UCSD-AML1 (cell line): Measurements from ENCODE around the gene ZNF432.

Source experiments
- DNase-seq: peaks from one replicate; lab custom pipeline; 2025; ENCODE audit not compliant: unreplicated experiment; lab: John Stamatoyannopoulos, UW

The ZNF432 gene

DNA sequence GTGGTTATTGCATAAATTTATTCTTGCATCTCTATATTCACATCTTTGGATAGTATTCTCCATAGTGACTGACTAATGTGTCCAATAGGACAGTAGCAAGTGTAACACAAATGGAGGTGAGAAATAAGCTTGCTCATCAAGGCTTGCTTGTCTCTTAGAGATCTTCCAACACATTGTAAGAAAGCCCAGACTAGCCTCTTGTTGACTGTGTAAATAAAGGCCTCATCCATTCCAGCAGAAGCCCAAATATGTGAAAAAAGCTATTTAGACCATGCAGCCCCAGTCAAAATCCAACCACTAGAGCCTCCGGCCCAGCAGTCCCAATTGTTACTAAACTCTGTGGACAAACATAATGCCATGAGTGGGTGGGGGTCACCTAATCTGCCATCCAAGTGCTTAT lies 38.0 kb downstream of the ZNF432 start:
- DNase-seq, result no peak

DNA sequence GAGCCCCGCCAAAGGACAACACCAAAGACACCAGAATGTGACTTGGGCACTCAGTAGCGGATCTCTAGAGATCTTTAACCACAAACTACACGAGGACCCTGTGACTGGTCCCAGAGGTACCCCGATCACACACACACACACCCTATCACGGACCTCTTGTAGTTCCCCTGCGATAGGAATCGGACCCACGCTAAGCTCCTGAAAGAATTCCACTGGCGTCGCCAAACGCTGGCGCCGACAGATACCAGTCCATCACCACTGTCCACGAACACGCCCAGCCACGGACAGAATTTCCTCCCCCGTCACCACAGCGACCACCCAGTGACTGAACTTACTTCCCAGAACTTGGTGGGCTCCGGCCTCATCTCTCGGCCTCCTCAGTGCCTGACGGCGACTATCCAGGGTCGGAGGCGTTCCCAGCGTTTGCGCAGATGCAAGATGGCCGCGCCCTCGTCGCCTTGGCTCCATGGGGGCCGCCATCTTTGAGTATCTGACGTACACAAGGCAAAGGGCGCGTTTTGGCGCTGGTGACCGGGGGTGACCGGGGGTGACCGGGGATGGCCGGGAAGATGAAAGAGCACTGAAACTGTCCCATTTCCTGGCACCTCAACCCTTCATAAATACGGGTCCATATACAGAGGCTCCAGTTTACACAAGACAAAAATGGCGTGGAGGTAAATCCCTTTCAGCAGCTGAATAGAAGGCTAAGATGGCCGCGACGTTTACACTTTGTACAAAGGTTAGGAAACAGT lies 40.7 kb downstream of the ZNF432 start, which contains the start of gene ZNF615:
Gene ZNF615, minus strand, starts transcription at position 406 of the 752 bp plus-strand sequence. CDS start 4,500 bp downstream, outside the sequence.
- DNase-seq, result peak; percentile 84

DNA sequence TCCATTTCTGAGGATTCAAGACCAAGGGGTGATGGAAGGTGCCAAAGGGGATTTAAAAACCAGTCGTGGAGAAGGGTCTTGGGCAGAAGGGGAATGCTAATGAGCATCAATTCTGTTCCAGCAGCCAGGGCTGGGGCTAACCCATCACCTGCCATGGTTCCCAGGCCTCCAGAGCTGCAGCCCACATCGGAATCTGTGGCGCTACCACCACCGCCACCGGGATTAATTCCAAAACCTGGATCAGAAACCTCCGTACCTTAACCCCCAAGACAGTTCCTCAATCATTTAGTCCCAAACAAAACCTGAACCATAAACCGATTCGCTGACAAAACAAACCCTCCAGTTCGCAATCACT lies 41.2 kb downstream of the ZNF432 start:
- DNase-seq, result no peak

- DNase-seq, result no peak
These were observed 54.5 kb downstream of the ZNF432 start for GRCh38 chr19:51994048-51994644.

GRCh38 chr19:51993422-51993821 lies 55.2 kb downstream of the ZNF432 start:
- DNase-seq, result no peak

DNA sequence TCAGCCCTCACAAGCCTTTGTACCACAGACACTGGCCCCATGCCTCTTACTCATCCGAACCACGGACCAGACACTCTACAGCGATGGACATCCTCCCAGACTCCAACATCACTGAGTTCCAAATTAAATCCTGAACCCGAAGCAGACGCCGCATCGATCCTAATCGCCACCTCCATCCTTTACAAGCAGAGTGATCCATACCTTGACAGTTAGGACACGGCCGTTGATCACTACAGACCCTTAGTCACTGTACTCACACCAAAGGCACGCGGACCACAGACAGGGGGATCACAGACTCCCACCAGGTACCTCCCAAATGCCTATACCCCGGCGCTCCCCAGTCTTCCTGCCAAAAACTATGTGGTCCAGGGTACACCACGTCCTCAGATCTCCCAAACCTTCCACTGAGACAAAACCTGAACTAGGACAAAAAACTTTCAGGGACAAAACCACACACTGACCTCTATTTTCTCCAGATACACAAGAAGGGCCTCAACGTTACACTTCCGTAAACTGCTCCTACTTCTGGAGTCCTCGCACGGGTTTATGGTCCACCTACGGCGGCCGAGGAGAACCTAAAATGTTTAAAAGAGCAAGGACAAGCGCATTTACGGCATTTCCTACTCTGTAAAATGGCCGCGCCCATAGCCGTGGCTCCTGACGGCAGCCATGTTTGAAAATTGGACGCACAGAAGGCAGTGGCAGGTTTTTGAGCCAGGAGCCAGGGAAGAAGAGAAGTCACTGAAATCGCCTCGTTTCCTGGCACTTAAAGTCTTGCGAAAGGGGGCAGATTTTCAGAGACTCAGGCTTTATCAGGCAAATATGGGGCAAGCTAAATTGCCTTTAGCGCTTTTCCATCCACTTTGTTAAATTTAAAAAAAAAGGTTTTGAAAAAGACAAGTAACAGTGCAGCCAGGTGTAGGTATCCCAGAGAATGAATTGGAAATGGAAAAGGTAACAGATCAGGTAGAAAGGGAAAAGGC lies 62.0 kb downstream of the ZNF432 start, which contains the start of gene ZNF350:
Gene ZNF350, minus strand, starts transcription at position 532 of the 983 bp plus-strand sequence. CDS start 12,480 bp downstream, outside the sequence.
- peak; percentile 88 for DNase-seq

DNA sequence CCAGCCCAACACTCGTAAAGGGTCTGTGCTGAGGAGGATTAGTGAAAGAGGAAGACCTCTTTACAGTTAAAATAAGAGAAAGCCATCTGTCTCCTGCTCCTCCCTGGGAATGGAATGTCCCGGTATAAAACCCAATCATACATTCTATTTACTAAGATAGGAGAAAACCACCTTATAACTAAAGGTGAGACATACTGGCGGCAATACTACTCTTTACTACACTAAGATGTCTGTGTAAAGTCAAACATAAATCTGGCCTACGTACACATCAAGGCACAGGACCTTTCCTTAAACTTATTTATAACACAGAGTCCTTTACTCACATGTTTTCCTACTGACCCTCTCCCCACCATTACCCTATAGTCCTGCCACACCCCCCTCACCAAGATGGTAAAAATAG lies 65.3 kb downstream of the ZNF432 start:
- DNase-seq, result no peak
